GM18909 (cell line): ENCODE data around the gene ANAPC15.

ENCODE experiments used
- ATAC-seq: cut with Tn5 transposase; IDR thresholded peaks from one replicate; pipeline ENCODE4 v1.9.1; 2021; ENCODE audit warnings: mild to moderate bottlenecking; ENCODE audit not compliant: unreplicated experiment, poor library complexity

The ANAPC15 gene

GRCh38 chr11:72127923-72128322, 15.4 kb upstream of the ANAPC15 start:
- ATAC-seq, result no peak

GRCh38 chr11:72125956-72126355, 13.5 kb upstream of the ANAPC15 start:
- ATAC-seq, result no peak

GRCh38 chr11:72124046-72124445, 11.6 kb upstream of the ANAPC15 start:
- ATAC-seq, result no peak

GRCh38 chr11:72123117-72123653, 10.7 kb upstream of the ANAPC15 start:
- ATAC-seq, result no peak

- no peak for ATAC-seq
These were observed 10.1 kb upstream of the ANAPC15 start for GRCh38 chr11:72122607-72123006.

- no peak for ATAC-seq
These were observed 8.4 kb upstream of the ANAPC15 start for GRCh38 chr11:72120930-72121329.

- ATAC-seq, result no peak
These were observed 6.7 kb upstream of the ANAPC15 start for GRCh38 chr11:72119198-72119597.

- ATAC-seq, result no peak
These were observed 3.7 kb upstream of the ANAPC15 start for GRCh38 chr11:72116019-72116755.

- ATAC-seq, result no peak
These were observed 2.1 kb upstream of the ANAPC15 start for GRCh38 chr11:72114570-72114969.

- no peak for ATAC-seq
These were observed 698 bp upstream of the ANAPC15 start for GRCh38 chr11:72112978-72113808.

- peak; percentile 0 for ATAC-seq
These were observed 974 bp downstream of the ANAPC15 start for GRCh38 chr11:72111300-72112142.

GRCh38 chr11:72105888-72106287, 6.6 kb downstream of the ANAPC15 start, which contains the start of gene TOMT:
Gene TOMT, plus strand, starts transcription at chr11:72105924. Its CDS starts 28 bp downstream, at chr11:72105952.
- ATAC-seq, result no peak

- no peak for ATAC-seq
These were observed 8.7 kb downstream of the ANAPC15 start for GRCh38 chr11:72103754-72104167.

GRCh38 chr11:72102946-72103753, 9.3 kb downstream of the ANAPC15 start, which contains the start of gene LAMTOR1:
Gene LAMTOR1, minus strand, starts transcription at chr11:72103297. Its CDS starts 73 bp downstream, at chr11:72103224.
- ATAC-seq, result peak; percentile 93

GRCh38 chr11:72102631-72102945, 9.9 kb downstream of the ANAPC15 start:
- ATAC-seq, result no peak

- no peak for ATAC-seq
These were observed 10.3 kb downstream of the ANAPC15 start for GRCh38 chr11:72102162-72102561.

GRCh38 chr11:72100462-72100861, 12.0 kb downstream of the ANAPC15 start:
- no peak for ATAC-seq

- ATAC-seq, result no peak
These were observed 12.5 kb downstream of the ANAPC15 start for GRCh38 chr11:72100009-72100408.

- ATAC-seq, result no peak
These were observed 13.8 kb downstream of the ANAPC15 start for GRCh38 chr11:72098741-72099140.

- ATAC-seq, result no peak
These were observed 21.2 kb downstream of the ANAPC15 start for GRCh38 chr11:72091292-72091691.
